GM20431 (cell line): Measurements from ENCODE around the gene TMED3.
"Not testable (repeated sequence)": the region's sequence is repeated elsewhere in the genome, so short reads cannot be mapped to it uniquely, and the experiment has no call there.

Experiments used
- in situ Hi-C: fragments of 300-500 bp; cut with MseI, MboI; formaldehyde crosslinking; loops from one replicate; pipeline ENCODE4 v1.15.0; 2020; ENCODE audit warnings: low sequenced_read_pairs; ENCODE audit not compliant: unreplicated experiment

TMED3 gene

GRCh38 chr15:79315623-79316328 lies 4.9 kb downstream of the TMED3 start:
- in situ Hi-C loops = no loop called here

GRCh38 chr15:79316864-79317263 lies 6.0 kb downstream of the TMED3 start:
- in situ Hi-C loops = no loop called here

GRCh38 chr15:79319973-79320372 lies 9.1 kb downstream of the TMED3 start:
- in situ Hi-C loops = not testable (repeated sequence)

- in situ Hi-C loops = no loop called here
Measured at GRCh38 chr15:79321876-79322275, 11.0 kb downstream of the TMED3 start.

GRCh38 chr15:79322306-79322705 lies 11.4 kb downstream of the TMED3 start:
- in situ Hi-C loops = no loop called here

- in situ Hi-C loops = no loop called here
Measured at GRCh38 chr15:79322945-79323344, 12.0 kb downstream of the TMED3 start.

GRCh38 chr15:79329171-79329611 lies 18.3 kb downstream of the TMED3 start:
- in situ Hi-C loops = no loop called here

- in situ Hi-C loops = no loop called here
Measured at GRCh38 chr15:79332824-79333510, 22.1 kb downstream of the TMED3 start.

- in situ Hi-C loops = no loop called here
Measured at GRCh38 chr15:79337591-79337990, 26.7 kb downstream of the TMED3 start.

GRCh38 chr15:79339588-79340314 lies 28.8 kb downstream of the TMED3 start:
- in situ Hi-C loops = no loop called here

GRCh38 chr15:79340315-79340602 lies 29.3 kb downstream of the TMED3 start:
- in situ Hi-C loops = no loop called here

- in situ Hi-C loops = no loop called here
Measured at GRCh38 chr15:79341396-79341795, 30.5 kb downstream of the TMED3 start.

GRCh38 chr15:79349525-79349924 lies 38.6 kb downstream of the TMED3 start:
- in situ Hi-C loops = no loop called here

- in situ Hi-C loops = loop anchor here (25.0 kb wide), 1 partner anchor 835 kb away; no protein-coding TSS in a partner anchor
Measured at GRCh38 chr15:79352206-79352605, 41.3 kb downstream of the TMED3 start.

GRCh38 chr15:79357566-79357965 lies 46.7 kb downstream of the TMED3 start:
- in situ Hi-C loops = loop anchor here (25.0 kb wide), 1 partner anchor 830 kb away; no protein-coding TSS in a partner anchor

- in situ Hi-C loops = loop anchor here (25.0 kb wide), 1 partner anchor 829 kb away; no protein-coding TSS in a partner anchor
Measured at GRCh38 chr15:79358069-79358468, 47.2 kb downstream of the TMED3 start.

GRCh38 chr15:79364571-79365240 lies 53.8 kb downstream of the TMED3 start:
- in situ Hi-C loops = loop anchor here (25.0 kb wide), 1 partner anchor 823 kb away; no protein-coding TSS in a partner anchor

GRCh38 chr15:79365765-79366164 lies 54.9 kb downstream of the TMED3 start:
- in situ Hi-C loops = loop anchor here (25.0 kb wide), 1 partner anchor 822 kb away; no protein-coding TSS in a partner anchor

- in situ Hi-C loops = loop anchor here (25.0 kb wide), 1 partner anchor 821 kb away; no protein-coding TSS in a partner anchor
Measured at GRCh38 chr15:79366691-79367090, 55.8 kb downstream of the TMED3 start.

GRCh38 chr15:79370716-79371115 lies 59.8 kb downstream of the TMED3 start:
- in situ Hi-C loops = loop anchor here (25.0 kb wide), 1 partner anchor 817 kb away; no protein-coding TSS in a partner anchor
